Breast epithelium (tissue), 4 donors: Measurements from ENCODE around the gene SCN7A. TPM values are rescaled to one million over a fixed set of nuclear protein-coding genes. Genes with fewer than 3 reads are reported as not detected.

Experiments used
- DNase-seq, 2 donors: peaks; one replicate each; pipeline ENCODE4 v3.0.0-alpha.2; 2019; ENCODE audit warnings: low spot score in 2 of 2
- H3K27ac ChIP-seq, 2 donors: fragments of 200-600 bp; sonication (generic) in 1 of 2; one replicate each; pipeline ENCODE4 v1.5.1; 2016 to 2019; ENCODE audit warnings: mild to moderate bottlenecking in 1 of 2
- H3K27me3 ChIP-seq, 2 donors: fragments of 200-600 bp; sonication (generic) in 1 of 2; one replicate each; pipeline versions ENCODE4 v1.5.1 to v1.6.0; 2017 to 2019; ENCODE audit warnings: control low read depth in 1 of 2, mild to moderate bottlenecking in 1 of 2
- H3K36me3 ChIP-seq: fragments of 200-600 bp; one replicate; pipeline ENCODE4 v1.5.1; 2019
- H3K4me1 ChIP-seq, 2 donors: fragments of 200-600 bp; sonication (generic); one replicate each; pipeline ENCODE4 v1.5.1; 2016 to 2019; ENCODE audit warnings: control low read depth in 1 of 2
- H3K4me3 ChIP-seq, 3 donors: fragments of 200-600 bp; sonication (generic); 1 replicate in 2 of 3; 2 replicates in 1 of 3; pipeline ENCODE4 v1.5.1; 2016 to 2019; ENCODE audit warnings: mild to moderate bottlenecking in 3 of 3, moderate library complexity in 2 of 3
- H3K9me3 ChIP-seq, 2 donors: fragments of 200-600 bp; sonication (generic) in 1 of 2; one replicate each; pipeline ENCODE4 v1.5.1; 2016 to 2019; ENCODE audit warnings: control low read depth in 1 of 2
- POLR2A ChIP-seq: fragments of 450-650 bp; IDR thresholded peaks from one replicate; pipeline ENCODE4 v1.6.1; 2016; ENCODE audit warnings: antibody characterized with exemption, mild to moderate bottlenecking, moderate library complexity
- POLR2AphosphoS5 ChIP-seq, 3 donors: sonication (generic); formaldehyde crosslinking; IDR thresholded peaks; one replicate each; pipeline ENCODE4 v1.6.1; 2017; ENCODE audit warnings: antibody characterized with exemption in 3 of 3
- intact Hi-C: fragments of 100-400 bp; cut with DNase I; formaldehyde crosslinking; loops from one replicate; pipeline ENCODE4 v1.15.1; 2023; ENCODE audit warnings: low total_unique reads
- total RNA-seq, 3 donors: library from RNA; depleted of rRNA; stranded (reverse); fragments of >200 nt; gene quantifications; one replicate each; pipeline ENCODE4 v1.1.0, GENCODE V29; 2016
- TF ChIP-seq, protein P1 (sequence below), 3 donors: fragments of 450-650 bp; IDR thresholded peaks; one replicate each; pipeline ENCODE4 v1.5.1; 2016 to 2017; ENCODE audit warnings: antibody characterized with exemption in 3 of 3, mild to moderate bottlenecking in 3 of 3, moderate library complexity in 3 of 3

SCN7A gene
- total RNA-seq, 3 donors from 2014 or later = 11.5 to 13.3 (median 12.1) TPM

DNA sequence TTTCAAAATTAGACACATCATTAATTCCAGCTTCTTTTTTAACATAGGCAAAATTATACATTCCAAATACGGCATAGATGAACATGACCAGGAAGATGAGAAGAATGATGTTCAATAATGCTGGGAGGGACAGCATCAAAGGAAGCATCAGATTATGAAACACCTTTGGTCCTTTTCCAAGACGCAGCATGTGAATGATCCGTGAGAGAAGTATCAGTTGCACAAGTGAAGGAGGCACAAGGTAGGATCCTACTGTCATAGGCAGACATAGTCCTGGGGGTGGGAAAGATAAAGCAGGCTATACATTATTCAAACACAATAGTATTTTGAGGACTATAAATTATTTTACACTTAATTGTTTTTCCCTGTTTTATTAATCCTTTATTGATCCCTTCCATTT lies 87.7 kb downstream of the SCN7A start:
- DNase-seq = no peak
- H3K4me1 ChIP-seq = no peaks in the 10 kb centered on the region
- TF ChIP-seq POLR2AphosphoS5 (IDR thresholded peaks at IDR 0.05) (no peak), POLR2A (no peak)
- TF ChIP-seq, protein P1, sequence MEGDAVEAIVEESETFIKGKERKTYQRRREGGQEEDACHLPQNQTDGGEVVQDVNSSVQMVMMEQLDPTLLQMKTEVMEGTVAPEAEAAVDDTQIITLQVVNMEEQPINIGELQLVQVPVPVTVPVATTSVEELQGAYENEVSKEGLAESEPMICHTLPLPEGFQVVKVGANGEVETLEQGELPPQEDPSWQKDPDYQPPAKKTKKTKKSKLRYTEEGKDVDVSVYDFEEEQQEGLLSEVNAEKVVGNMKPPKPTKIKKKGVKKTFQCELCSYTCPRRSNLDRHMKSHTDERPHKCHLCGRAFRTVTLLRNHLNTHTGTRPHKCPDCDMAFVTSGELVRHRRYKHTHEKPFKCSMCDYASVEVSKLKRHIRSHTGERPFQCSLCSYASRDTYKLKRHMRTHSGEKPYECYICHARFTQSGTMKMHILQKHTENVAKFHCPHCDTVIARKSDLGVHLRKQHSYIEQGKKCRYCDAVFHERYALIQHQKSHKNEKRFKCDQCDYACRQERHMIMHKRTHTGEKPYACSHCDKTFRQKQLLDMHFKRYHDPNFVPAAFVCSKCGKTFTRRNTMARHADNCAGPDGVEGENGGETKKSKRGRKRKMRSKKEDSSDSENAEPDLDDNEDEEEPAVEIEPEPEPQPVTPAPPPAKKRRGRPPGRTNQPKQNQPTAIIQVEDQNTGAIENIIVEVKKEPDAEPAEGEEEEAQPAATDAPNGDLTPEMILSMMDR (IDR thresholded peaks at IDR 0.05) = no peak
- H3K27ac ChIP-seq = no peak overlapping the region
- H3K27me3 ChIP-seq = no peaks in the 10 kb centered on the region
- no peaks in the 10 kb centered on the region for H3K9me3 ChIP-seq
- intact Hi-C loops = no loop called here
- H3K36me3 ChIP-seq = no peaks in the 10 kb centered on the region
- H3K4me3 ChIP-seq = no peak overlapping the region

- intact Hi-C loops = no loop called here
- Histone ChIP-seq H3K36me3 (no peaks in the 10 kb centered on the region), H3K4me3 (no peak overlapping the region), H3K27ac (no peak overlapping the region), H3K4me1 (no peaks in the 10 kb centered on the region), H3K27me3 (no peaks in the 10 kb centered on the region), H3K9me3 (no peaks in the 10 kb centered on the region)
- TF ChIP-seq, protein P1 (IDR thresholded peaks at IDR 0.05) = no peak
- TF ChIP-seq POLR2AphosphoS5 (IDR thresholded peaks at IDR 0.05) (no peak), POLR2A (no peak)
- DNase-seq = no peak
Measured at GRCh38 chr2:166405569-166405926, 88.5 kb downstream of the SCN7A start.

DNA sequence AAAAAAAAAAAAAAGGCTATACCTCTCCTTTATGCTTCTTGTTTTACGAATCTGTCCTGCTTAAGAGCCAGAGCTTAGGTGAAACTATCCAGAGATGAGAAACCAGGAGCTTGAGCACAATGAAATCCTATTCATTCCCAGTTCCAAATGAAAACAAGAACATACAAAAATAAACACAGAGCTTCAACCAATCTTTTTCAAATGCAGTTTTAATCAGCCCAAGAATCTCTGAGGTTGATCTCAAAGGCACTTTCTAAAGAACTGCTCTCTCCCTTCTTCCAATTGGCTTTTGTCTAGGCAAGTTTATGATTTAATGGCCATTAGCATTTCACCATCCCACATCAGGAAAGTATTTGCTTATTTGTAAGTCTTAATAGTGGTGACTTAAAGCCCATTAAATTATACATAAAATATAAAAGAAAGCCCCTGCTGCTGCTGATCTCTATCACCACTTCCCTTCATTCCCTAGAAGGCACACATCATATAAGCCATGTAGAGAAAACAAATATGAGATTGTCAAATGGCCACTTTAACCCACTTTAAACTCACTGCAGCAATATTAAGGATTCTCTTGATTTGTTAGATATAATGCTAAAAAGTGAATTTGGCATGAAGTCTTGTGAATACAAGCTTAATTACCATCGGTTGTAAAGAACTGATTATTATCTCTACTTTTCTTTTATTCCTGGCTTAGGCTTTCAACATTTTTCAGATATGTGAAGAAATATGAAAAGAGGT lies 89.0 kb downstream of the SCN7A start:
- H3K9me3 ChIP-seq = no peaks in the 10 kb centered on the region
- intact Hi-C loops = loop anchor here (5.0 kb wide), 1 partner anchor 328 kb away; no protein-coding TSS in a partner anchor
- TF ChIP-seq POLR2AphosphoS5 (IDR thresholded peaks at IDR 0.05) (no peak), POLR2A (no peak)
- TF ChIP-seq, protein P1 (IDR thresholded peaks at IDR 0.05) = no peak
- H3K36me3 ChIP-seq = no peaks in the 10 kb centered on the region
- H3K27me3 ChIP-seq = no peaks in the 10 kb centered on the region
- no peaks in the 10 kb centered on the region for H3K4me1 ChIP-seq
- DNase-seq = no peak
- no peak overlapping the region for H3K27ac ChIP-seq
- H3K4me3 ChIP-seq = no peak overlapping the region

- no peak for TF ChIP-seq POLR2A
- TF ChIP-seq POLR2AphosphoS5 (IDR thresholded peaks at IDR 0.05) = no peak
- TF ChIP-seq, protein P1 (IDR thresholded peaks at IDR 0.05) = no peak
Measured at GRCh38 chr2:166394245-166394644, 99.8 kb downstream of the SCN7A start.

DNA sequence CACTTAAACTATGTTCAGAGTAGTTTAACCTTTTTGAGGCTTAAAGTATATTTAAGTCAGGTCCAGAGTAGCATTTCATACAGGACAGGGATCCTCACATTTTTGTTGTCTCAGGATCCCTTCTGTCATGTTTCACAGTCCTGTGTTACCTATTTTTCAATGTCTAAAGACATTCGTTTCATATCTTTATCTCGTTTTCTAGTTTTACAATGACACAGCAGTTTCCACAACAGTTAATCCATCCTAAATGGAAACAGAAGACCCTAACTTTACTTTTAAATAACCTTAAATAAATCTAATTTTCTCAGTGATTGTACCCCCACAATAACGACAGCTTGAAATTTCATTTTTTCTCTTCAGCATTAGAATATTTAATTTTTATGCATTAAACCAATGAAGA lies 101.0 kb downstream of the SCN7A start:
- Histone ChIP-seq H3K36me3 (no peaks in the 10 kb centered on the region), H3K27ac (no peak overlapping the region), H3K4me3 (no peak overlapping the region), H3K9me3 (no peaks in the 10 kb centered on the region), H3K4me1 (no peaks in the 10 kb centered on the region), H3K27me3 (no peaks in the 10 kb centered on the region)
- TF ChIP-seq POLR2A (no peak), POLR2AphosphoS5 (IDR thresholded peaks at IDR 0.05) (no peak)
- TF ChIP-seq, protein P1 (IDR thresholded peaks at IDR 0.05) = no peak
- no peak for DNase-seq
- intact Hi-C loops = loop anchor here (10.0 kb wide), 1 partner anchor 1632 kb away; no protein-coding TSS in a partner anchor

More at GRCh38 chr2:166394245-166394644, 99.8 kb downstream of the SCN7A start:
- no peak for DNase-seq
- intact Hi-C loops = loop anchor here (10.0 kb wide), 1 partner anchor 1631 kb away; no protein-coding TSS in a partner anchor
- no peaks in the 10 kb centered on the region for H3K4me1 ChIP-seq
- H3K9me3 ChIP-seq = no peaks in the 10 kb centered on the region
- H3K4me3 ChIP-seq = no peak overlapping the region
- no peaks in the 10 kb centered on the region for H3K27me3 ChIP-seq
- H3K36me3 ChIP-seq = no peaks in the 10 kb centered on the region
- H3K27ac ChIP-seq = no peak overlapping the region
